ENCODE measurements around the gene FAHD2A.

- no peak for TF ChIP-seq CTCF (conservative IDR thresholded peaks at IDR 0.05; ENCODE audit: low read length)
- TF ChIP-seq EZH2phosphoT487 (IDR thresholded peaks at IDR 0.05; ENCODE audit: borderline replicate concordance), result no peak
These were observed 29.7 kb upstream of the FAHD2A start for GRCh38 chr2:95372845-95373244.

Data from Loucy (cell line).